NCI-H146 treated with DMSO at 0.1 percent for 48 hours (cell line): ENCODE results near the gene GCDH.
A peak's percentile ranks its signal among the peaks of the same experiment; 100 is the strongest.
"Not testable (repeated sequence)": the region's sequence is repeated elsewhere in the genome, so short reads cannot be mapped to it uniquely, and the experiment has no call there.

Source experiments
- DNase-seq: peaks from one replicate; lab custom pipeline; 2025; ENCODE audit not compliant: unreplicated experiment; lab: John Stamatoyannopoulos, UW

Gene GCDH

GRCh38 chr19:12899891-12900518, 9.0 kb downstream of the GCDH start:
- DNase-seq: no peak

GRCh38 chr19:12907166-12907565, 16.2 kb downstream of the GCDH start:
- no peak for DNase-seq

DNA sequence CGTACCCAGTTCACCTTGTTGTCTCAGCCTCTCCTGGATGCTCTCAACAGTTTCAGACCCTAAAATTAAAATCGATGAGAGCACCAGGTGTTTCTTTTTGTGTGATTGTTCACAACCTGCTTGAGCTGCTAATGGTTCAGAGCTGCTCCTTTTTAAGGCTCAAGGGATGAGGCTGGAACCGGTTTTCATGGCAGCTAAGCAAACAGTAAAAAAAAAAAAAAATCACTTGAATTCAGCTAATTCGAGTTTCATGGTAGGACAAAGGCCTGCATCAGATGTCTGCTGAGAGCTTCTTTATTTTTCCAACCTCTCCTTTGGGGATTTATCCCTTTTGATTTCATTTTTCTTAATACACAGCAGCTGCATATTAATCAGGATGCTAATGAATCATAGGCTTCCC, 21.6 kb downstream of the GCDH start:
- peak; percentile 99 for DNase-seq

DNA sequence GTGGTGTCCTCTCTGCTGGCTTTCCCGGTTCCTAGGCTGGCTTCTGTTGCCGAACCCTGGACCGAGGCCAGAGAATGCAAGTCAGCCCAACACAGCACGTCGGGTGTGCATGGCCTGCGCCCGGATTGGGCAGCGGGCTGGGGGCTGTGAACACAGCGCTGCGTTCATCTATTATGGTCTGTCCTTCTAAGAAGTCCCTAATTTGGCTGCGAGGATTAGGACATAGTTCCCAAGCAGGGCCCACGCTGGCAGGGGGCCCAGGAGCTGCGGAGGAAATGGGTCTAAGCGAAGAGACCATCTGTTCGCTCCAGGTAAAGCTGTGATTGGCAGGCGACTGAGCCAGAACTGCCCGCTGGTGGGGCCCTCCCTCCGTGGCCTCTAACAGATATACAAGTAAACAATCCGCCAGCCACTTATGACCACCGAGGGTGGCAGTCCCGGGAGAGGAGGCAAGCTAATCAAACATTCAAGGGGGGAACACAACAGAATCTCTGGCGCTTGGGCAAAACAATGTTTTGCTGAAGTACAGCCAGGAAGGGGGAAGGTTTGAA, 22.1 kb downstream of the GCDH start:
- DNase-seq: peak; percentile 97

DNA sequence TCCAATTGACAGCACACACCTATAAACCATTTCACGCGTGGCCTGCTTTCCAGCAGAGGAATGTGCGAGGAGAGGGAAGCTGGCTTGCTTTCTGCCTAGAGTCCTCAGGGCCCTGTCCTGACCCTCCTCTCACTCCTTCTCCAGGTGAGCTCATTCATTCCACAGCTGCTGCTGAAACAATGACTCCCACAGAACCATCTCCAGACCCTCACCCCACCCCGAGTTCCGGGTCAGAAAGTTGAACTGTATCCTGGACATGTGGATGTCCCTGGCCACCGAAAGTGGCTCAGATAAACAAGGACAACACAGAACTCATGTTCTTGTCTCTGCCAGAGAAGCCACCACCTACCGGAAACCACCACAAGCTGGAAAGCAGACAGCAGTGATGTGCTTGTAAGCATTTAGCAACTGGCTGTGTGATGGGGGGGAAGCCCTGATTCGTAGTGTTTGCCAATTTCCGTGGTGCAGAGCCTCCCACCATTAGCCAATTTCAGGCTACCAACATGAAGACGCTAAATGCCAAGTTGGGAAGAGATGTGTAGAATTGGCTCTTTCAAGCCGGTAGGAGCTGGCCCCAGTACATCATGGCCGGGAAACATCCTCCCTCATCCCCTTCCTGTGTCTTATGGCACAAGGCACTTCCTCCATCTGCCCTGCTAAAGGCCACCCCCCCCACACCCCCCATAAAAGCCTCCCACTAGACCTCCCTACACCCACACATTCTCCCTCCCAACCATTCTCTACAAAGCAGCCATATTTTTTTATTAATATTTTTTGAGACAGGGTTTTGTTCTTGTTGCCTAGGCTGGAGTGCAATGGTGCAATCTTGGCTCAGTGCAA, 23.1 kb downstream of the GCDH start:
- DNase-seq: no peak

- not testable (repeated sequence) for DNase-seq
These were observed 24.9 kb downstream of the GCDH start for GRCh38 chr19:12915860-12916259.

GRCh38 chr19:12918253-12918652, 27.3 kb downstream of the GCDH start:
- DNase-seq: no peak

DNA sequence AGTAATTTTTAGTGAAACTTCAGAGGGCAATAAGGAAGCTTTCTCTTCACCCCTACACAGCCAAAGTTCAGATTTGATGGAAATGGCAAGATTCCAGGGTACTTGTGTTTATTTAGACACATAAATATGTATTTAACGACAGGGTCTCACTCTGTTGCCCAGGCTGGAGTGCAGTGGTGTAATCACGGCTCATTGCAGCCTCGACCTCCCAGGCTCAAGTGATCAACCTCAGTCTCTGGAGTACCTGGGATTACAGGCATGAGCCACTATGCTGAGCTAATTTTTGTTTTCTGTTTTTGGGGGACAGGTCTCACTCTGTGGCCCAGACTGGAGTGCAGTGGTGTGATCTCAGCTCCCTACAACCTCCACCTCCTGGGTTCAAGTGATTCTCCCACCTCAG, 30.1 kb downstream of the GCDH start:
- DNase-seq: no peak

DNA sequence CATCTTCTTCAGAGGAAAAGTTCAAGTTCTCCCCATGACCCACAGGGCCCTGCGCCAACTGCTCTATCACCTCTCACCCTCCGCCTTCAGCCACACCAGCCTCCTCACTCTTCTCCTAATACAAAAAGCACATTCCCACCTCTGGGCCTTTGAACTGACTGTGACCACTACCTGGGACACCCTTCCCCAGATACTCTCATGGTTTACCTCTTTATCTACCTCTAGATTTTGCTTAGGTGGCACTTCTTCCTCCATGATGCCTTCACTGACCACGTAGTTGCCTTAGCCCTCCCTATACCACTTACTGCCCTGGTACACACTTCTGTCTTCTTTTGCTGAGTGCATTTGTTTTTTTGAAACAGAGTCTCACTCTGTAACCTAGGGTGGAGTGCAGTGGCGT, 32.0 kb downstream of the GCDH start:
- DNase-seq: no peak

DNA sequence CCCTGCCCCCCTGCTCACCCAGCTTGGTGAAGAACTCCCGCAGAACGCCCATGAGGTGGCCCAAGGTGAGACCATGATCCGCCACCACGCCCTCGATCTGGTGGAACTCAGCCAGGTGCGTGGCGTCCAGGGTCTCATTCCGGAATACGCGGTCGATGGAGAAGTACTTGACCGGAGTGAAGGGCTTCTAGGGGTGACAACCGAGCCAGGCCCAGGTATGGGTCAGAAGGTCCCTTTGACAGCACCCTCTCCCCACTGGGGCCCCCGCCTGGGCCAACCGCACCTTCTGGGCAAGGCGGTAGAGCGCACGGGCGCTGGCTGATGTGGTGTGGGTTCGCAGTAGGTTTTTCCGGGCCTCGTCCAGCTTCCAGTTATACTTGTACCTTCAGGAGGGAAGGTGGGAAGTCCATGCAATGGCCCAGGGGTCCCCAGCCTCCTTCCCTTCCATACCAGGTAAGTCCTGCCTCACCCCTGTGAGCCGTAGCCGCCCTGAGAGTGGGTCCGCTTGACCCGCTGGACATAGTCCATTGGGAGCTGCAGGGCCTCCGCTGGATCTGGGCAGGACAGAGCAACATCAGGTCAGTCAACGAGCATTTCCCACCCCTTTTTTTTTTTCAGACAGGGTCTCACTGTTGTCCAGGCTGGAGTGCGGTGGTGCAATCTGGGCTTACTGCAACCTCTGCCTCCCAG, 33.8 kb downstream of the GCDH start:
- no peak for DNase-seq

DNA sequence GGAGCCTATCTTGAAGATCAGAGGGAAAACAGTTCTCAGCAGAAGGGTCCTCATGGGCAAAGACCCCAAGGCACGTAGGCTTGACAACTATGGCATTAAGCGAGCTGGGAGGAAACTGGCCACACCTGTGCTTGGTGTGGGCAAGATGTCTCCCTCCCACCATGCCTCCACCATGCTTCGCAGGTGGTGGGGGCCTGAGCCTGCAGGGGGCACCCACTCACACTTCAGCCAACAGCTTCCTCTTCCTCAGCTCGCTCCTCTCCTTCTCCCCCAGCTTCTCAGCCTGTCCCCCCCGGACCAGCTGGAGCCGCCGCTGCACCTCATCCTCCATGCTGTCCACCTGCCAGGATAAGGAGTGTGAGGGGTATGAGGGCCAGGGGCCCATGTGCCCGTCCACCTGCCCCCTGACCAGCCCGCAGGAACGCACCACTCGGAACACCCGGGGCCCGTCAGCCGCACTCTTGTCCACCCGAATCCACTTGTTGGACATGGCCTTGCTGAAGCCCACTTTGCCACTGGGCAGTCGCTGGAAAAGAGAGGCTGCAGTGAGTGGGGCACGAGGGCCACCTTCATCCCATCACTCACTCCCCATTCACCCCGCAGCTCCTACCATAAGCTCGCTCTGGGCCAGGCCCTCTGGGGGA, 39.2 kb downstream of the GCDH start:
- DNase-seq: no peak

DNA sequence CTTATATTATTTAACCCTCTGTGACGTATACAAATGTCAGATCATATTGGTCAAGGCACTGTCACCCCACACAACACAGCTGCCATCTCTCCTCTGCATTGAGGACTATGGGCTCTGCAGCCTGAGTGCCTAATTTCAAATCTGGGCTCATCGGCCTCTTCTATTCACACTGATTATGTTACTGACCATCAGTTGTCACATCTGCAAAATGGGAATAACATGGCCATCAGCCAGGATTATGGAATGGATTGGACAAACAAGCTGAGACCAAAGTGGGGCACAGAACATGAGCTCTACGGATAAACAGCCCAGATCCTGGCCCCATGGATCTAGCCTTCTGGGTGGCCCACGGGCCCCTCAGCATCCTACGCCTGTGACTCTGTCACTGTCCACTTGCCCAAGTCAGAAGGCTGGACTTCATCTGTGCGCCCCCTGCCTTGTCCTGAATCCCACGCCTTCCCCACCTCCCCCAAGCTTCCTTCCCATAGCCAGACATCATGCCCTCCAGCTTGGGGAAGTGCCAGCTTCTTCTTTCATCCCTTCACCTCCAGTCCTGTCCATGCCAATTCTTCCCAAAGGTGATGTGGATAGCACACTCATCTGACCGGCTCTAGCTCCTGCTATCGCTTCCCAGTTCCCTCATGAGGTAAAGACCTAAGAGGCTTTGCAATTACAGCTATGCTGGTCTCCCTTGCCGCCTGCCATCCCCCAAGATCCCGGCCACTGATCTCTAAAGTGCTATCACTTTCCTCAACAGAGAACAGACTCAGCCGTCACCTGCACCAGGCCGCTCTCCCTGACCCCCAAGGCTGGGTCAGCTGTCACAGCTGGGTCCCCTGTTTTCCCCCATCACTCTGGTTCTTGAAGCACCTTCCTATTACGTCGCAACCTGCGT, 41.7 kb downstream of the GCDH start:
- DNase-seq: peak; percentile 37

DNA sequence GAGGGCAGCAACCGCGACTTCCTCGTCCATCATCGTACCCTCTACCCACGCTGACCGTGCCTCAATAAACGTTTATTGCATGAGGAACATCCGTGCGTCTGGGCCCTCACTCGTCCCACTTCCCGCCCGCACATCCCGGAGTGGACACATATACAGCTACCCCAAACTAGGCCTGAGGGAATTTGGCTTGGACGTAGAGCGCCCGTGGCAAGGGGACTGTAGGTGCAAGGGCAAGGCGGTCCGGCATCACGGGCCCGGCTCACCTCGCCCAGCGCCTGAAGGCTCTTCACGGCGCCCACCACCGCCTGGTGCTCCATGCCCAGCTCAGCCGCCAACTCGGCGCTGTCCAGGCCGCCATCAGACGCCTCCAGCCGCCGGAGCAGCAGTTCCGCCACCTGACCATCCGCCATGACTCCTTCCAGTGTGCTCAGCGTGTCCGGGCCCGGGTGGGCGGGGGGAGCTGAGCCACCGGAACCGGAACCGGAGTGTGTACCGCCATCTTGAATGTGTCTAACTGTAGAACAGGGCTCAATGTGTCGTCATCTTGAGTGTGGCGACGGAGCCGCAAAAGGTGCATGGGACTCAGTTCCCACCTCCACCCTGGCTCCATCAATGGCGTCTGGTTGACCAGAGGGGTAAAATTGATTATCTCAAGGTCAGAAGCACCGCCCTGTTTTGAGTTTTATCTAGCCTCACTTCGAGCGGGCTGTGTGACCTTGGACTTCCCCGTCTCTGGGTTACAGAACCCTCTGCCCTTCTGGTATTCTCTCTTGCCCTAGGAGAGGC, 42.5 kb downstream of the GCDH start, which contains the start of gene FARSA:
Gene FARSA, minus strand, starts transcription at position 425 of the 786 bp plus-strand sequence. Its CDS starts 15 bp downstream, at position 410.
- peak; percentile 93 for DNase-seq

- DNase-seq: no peak
These were observed 44.1 kb downstream of the GCDH start for GRCh38 chr19:12935071-12935470.

- no peak for DNase-seq
These were observed 45.6 kb downstream of the GCDH start for GRCh38 chr19:12936582-12936981.

- peak; percentile 16 for DNase-seq
These were observed 46.4 kb downstream of the GCDH start for GRCh38 chr19:12937093-12937926.

DNA sequence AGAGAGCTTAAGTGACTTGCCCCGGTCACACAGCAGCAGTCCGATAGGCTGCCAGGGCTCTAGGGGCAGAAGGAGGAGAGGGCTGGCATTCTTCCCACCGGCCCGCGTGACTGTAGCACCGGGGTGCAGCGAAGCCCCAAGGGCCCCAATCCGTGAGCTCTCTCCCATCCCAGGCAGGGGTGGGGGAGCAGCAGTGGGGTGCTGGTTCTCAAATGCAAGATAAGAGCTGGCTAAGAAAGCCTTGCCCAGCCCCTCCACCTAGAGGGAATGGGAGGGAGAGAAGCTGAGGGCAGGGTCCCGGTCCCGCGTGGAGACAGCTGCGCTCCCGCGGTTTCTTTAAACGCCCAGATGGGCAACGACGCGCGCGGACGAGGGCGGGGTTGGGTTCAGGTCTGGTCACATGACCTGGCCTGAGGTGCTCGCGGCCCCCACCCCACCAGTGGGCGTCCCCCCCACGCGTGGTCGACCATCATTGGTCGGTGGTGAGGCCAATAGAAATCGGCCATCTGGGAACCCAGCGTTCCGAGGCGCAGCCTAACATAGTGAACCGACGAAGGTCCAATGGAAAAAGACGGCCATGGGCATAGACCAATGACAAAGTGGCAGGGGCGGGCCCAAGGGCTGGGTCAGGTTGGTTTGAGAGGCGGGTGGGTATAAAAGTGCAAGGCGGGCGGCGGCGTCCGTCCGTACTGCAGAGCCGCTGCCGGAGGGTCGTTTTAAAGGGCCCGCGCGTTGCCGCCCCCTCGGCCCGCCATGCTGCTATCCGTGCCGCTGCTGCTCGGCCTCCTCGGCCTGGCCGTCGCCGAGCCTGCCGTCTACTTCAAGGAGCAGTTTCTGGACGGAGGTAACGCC, 47.2 kb downstream of the GCDH start, which contains the start of gene CALR:
Gene CALR, plus strand, starts transcription at position 683 of the 852 bp plus-strand sequence. Its CDS starts 71 bp downstream, at position 754.
- DNase-seq: peak; percentile 100
